Measurements from ENCODE around the gene SIRPA.

The SIRPA gene

DNA sequence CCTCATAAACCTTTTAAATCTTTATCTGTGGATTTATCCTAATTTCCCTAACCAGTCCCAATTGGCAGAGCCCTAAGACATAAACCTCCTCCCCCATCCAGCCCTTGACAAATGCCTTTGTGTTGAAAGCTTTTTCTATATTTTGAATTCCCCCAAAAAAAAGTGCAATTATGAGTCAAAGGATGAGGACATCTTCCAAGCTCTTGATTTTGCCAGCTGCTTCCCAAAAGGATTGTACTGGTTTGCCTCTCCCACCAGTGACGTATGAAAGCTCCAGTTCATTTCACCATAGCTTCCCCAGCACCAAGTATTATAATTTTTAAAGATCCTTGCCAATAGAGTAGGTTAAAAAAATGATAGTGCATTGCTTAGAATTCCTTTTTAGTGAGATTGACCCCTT, 38.9 kb downstream of the SIRPA start:
- DNase-seq (ENCODE audit: low spot score): no peak

DNA sequence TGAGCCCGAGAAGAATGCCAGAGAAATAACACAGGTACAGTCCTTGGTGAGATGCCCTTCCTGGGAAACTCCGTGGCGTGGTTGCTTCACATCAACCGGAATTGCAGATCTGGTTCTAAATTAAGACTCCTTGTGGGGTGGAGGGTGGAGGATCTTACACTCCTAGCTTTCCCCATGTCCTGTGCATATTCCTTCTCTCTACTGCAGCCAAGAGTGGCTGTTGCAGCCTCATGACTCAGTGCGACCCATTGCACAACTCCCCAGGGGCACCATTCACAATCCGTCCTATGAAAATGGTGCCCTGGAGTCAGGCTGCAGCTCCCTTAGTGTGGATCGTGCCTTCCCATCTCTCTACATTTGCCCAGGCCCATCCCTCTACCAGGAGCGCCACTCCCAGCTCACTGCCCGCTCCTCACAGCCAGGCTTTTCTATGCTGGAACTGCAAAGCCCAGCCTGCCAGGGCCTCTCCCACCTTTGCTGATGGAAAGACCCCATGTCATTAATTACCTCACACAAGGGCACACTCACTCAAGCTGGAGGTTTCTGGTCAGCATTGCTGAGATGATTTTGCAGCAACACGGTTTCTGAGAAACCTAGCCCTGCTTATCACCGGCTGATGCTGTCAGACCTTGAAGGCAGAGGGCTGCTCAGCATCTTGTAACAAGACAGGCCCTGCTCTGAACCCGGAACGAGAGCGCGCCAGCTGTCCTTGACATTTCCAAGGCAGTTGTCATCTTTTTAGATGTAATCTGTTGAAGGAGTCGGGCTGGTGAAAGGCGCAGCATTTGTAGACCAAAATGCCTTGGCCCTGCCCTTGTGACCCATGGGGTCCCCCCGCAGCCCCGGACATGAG, 39.7 kb downstream of the SIRPA start:
- no peak for DNase-seq (ENCODE audit: low spot score)

DNA sequence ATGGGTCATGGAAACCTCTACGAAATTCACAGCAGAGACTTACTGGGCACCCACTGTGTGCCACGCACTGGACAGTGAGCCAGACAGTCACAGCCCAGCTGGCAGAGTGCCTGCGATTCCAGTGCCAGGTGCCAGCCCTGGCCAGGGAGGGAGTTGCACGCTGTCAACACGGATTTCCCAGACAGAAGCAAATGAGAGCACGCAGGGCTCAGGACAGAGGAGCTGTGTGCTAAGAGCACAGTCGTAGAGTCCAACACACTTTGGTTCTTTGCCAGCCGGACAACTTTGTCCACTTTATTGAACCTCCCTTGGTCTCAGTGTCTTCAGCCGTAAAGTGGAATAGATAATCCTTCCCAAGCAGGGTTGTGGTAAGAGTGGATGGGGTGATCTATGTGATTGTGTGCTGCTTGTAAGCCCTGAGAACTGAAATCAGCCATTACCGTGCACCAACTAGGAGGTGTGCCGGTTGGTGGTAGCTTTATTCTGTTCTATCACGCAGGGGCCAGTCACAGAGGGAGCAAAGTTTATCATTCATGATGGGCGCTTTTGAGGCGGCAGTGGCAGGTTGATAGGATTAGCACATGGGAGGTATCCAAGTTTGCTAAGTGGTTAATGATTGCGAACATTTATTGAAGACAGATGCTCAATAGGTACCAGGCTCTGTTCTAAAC, 40.6 kb downstream of the SIRPA start:
- DNase-seq (ENCODE audit: low spot score): no peak

DNA sequence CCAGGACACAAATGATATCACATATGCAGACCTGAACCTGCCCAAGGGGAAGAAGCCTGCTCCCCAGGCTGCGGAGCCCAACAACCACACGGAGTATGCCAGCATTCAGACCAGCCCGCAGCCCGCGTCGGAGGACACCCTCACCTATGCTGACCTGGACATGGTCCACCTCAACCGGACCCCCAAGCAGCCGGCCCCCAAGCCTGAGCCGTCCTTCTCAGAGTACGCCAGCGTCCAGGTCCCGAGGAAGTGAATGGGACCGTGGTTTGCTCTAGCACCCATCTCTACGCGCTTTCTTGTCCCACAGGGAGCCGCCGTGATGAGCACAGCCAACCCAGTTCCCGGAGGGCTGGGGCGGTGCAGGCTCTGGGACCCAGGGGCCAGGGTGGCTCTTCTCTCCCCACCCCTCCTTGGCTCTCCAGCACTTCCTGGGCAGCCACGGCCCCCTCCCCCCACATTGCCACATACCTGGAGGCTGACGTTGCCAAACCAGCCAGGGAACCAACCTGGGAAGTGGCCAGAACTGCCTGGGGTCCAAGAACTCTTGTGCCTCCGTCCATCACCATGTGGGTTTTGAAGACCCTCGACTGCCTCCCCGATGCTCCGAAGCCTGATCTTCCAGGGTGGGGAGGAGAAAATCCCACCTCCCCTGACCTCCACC, 42.2 kb downstream of the SIRPA start:
- no peak for DNase-seq (ENCODE audit: low spot score)

DNA sequence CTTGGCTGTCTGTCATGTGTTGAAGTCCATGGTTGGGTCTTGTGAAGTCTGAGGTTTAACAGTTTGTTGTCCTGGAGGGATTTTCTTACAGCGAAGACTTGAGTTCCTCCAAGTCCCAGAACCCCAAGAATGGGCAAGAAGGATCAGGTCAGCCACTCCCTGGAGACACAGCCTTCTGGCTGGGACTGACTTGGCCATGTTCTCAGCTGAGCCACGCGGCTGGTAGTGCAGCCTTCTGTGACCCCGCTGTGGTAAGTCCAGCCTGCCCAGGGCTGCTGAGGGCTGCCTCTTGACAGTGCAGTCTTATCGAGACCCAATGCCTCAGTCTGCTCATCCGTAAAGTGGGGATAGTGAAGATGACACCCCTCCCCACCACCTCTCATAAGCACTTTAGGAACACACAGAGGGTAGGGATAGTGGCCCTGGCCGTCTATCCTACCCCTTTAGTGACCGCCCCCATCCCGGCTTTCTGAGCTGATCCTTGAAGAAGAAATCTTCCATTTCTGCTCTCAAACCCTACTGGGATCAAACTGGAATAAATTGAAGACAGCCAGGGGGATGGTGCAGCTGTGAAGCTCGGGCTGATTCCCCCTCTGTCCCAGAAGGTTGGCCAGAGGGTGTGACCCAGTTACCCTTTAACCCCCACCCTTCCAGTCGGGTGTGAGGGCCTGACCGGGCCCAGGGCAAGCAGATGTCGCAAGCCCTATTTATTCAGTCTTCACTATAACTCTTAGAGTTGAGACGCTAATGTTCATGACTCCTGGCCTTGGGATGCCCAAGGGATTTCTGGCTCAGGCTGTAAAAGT, 43.5 kb downstream of the SIRPA start:
- no peak for DNase-seq (ENCODE audit: low spot score)

DNA sequence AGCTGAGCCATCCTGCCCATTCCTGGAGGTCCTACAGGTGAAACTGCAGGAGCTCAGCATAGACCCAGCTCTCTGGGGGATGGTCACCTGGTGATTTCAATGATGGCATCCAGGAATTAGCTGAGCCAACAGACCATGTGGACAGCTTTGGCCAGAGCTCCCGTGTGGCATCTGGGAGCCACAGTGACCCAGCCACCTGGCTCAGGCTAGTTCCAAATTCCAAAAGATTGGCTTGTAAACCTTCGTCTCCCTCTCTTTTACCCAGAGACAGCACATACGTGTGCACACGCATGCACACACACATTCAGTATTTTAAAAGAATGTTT, 44.0 kb downstream of the SIRPA start:
- no peak for DNase-seq (ENCODE audit: low spot score)

DNA sequence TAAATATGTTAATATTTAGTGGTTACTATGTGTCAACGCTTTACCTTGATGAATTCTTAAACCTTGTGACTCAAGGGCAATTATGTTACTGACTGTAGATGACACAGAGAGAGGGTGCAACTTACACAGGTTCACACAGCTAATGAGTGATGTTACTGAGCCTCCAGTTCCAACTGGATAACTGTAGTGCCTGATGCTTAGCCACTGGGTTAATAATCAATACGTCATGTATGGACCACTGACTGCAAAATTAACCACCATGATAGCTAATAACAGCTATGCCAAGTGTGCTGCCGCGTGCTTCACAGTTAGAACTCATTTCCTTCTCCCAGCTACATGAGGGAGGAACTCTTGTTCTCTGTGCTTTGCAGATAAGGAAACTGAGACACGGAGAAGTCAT, 45.4 kb downstream of the SIRPA start:
- DNase-seq (ENCODE audit: low spot score): no peak

DNA sequence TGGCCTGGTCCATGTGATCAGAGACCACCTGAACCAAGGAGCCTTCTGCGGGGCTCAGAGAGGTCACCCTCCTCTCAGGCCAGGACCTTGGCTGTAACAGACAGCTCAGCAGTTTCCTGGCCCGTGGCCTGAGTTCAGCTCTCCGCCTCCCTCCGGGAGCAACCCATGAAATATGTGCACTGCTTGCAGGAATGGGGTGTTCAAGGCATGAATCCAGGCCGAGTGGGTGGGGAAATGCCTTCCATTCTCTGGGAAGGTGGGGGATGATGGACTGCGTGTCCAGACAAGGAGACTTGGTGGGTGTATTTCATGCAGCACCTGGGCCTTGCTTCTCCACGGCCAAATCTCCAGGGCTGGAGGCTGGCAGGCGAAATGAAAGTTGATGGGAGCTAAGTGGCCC, 46.0 kb downstream of the SIRPA start:
- DNase-seq (ENCODE audit: low spot score): no peak

DNA sequence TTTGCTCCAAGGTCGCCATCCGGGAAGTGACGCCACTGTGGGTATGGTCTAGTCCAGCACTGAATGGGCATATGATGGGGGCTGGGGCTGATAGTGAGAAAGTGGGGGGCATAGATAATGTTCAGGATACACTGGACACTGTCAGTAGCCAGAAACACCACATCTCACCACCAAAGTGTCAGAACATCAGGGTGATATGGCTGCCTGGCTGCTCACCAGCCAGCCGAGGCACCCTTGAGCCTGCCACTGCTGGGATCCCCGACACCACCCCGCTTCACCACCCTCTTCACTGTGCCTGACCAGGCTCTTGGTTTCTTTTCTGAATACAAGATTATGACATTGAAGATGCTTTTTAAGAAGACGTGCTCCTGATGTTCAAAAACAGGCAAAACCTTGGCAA, 46.9 kb downstream of the SIRPA start:
- DNase-seq (ENCODE audit: low spot score): no peak

DNA sequence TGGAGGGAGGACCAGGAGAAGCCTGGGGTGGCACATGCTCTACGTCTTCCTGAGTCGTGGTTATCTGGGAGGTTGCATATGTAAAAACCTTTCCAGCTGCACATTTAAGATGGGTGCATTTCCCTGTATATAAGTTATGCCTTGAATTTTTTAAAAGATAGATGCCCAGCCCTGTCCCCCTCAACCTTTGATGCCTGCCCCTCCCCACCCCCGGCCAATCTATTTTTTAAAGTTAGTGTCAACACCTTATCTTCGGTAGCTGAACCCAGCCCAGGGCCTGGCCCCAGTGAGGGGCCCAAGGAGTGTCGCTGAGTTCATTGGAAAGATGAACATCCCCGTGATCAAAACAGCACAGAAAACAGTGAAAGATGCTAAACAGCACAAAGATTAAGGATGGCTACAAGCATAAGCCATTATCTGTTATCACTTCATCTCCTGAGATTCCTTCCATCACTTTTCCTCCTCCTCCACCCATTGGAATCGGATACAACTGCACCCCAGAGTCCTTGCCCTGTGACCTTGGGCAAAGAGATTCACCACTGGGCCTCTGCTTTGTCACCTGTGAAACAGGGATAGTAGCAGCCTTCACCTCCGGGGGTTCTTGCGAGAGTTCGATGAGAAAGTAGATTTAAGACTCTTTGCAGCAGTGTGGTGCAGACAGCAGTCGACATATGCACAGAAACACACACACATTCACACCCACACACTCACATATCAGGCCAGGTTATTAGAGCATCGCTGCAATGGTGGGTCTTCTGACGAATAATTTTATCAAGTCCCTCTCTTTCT, 47.5 kb downstream of the SIRPA start:
- no peak for DNase-seq (ENCODE audit: low spot score)

DNA sequence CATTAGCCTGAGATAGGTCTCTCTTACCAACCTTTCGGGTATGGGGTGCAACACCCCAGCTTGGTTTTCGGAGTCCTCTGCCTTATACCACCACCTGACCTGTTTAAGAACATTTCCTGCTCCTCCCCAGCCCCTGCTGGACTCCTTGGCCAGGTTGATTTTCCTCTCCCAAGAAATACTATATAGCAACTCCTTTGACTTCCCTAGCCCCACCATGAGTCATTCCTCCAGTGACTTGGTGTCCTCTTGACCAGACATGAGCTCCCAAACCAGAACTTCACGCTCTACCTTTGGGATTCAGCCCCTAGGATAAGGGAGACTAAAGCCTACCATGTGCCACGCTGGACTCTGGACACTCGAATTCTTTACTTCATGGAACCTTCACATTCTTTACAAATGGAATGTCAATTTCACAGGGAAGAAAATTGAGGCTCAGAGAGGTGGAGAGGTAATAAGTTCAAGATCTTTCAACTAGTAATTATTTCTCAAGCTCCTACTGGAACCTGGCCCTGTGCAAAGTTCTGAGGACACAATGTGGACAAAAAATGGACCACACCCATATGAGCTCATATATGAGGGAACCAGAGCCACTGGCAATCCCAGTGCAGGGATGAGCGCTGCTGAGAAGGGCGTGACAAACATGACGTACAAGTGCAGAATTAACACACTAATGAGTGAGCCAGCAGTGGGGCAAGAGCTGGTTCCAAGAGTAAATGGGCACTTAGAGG, 48.2 kb downstream of the SIRPA start:
- DNase-seq (ENCODE audit: low spot score): no peak

DNA sequence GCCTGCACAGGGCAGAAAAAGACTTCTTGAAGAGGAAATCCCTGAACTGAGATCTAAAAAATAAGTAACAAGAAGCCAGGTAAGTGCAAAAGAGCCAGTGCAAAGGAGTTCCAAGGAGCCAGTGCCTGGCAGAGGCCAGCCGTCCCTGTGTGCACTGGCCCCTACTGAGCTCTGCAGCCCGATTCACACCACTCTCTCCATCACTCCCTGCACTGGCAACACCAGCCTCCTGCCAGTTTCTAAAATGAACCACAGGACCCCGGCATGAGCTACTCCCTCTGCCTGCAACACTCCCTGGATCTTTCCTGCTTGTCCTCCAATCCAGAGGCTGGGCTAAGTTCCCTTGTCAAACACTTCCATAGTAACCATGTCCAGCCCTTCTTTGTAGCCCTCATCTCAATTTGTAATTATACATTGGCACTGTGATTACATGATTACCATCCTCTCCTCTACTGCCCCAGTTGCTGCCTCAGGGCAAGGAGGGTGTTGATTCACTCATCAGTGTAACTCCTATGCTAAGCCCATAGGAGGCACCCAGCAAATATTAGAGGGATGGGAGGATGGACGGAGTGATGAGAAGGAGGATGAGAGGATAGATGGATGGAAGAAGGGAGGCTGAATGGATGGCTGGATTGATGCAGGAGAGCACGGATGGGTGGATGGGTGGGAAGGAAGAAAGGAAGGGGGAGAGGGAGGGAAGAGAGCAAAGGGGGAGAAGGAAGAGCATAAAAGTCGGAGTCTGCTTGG, 49.3 kb downstream of the SIRPA start:
- DNase-seq (ENCODE audit: low spot score): no peak

DNA sequence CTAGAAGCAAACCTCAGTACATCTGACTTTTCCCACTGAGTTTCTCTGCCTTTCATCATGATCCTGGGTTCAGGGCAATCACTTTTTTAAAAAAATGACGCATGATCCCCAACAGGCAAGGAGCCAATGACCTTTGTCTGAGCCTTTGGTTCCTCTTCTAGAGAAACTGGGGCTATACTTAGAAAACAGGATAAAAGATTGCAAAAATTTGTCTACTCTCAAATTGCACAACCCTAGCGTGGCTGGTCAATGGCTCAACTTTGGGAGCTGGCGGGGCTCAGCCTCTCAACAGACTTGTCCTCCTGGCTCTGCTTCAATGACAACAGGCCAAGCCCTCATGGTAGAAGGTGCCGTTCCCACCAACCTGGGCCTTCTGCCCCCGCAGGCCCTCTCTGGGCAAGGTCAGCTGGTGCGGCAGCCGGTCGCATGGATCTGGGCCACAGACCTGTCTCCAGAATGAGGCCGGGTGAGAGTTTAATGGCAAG, 50.0 kb downstream of the SIRPA start:
- no peak for DNase-seq (ENCODE audit: low spot score)

DNA sequence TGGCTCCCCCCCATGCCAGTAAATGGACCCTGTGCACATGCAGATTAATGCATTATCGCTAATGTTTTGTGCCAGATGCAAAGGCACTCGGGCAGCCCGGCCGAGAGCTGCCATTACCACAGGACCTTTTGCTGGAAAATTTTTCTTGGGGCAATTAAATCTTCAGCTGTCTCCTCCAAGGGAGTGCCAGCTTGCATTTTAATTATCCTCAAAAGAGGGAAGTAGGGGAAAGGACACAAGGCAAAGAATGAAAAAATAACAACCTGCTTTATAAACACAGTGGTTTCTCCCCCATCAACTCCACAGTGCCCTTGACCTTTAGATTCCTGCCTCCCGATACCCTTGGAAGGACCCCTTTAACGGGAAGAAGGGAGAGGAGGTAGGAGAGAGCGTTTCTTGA, 50.5 kb downstream of the SIRPA start:
- DNase-seq (ENCODE audit: low spot score): no peak

DNA sequence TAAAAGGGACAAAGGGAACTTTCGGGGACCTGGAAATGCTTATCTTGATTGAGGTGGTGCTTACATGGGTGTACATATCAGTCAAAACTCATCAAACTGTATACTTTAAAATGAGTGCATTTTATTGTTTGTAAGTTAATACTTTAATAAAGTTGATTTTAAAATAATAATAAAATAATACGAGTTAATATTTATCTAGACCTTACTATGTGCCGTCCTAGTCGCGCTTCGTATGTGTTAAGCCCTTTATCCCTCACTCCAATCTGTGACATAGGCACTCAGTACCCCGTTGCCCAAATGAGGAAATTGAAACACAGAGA, 51.2 kb downstream of the SIRPA start:
- DNase-seq (ENCODE audit: low spot score): no peak

DNA sequence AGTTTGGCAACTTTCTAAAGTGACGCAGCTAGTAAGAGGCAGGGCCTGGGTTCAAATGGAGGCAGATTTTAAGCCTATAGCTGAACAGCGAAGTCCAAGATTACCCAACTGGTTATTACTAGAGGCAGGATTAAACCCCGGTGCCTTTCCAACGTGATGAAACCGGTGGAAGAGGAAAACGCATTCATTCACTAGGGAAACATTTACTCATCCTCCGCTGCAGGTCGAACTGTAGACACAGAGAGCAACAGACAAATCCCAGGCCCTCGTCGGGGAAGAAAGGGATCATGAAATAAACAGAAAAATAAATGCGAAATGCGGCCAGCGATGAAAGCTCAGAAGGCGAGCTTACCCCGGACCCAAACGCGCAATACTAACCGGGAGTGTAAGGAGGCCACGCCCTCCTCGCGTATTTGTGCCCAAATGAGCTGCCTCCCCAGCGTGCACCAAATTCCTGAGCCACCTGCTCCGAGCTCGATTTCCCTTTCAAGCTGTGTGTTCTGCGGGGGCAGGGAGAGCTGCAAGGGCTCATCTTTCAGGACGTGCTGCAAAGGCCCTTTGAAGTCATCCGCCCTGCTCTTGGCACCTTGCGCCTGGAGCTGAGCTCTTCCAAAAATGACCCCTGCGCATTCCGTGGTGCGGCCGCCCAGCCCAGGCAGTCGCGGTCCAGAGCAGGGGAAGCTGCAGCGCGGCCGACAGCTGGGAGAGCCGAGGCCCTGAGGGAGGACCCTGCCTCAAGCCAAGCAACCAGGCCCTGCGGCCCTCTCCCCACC, 51.7 kb downstream of the SIRPA start:
- DNase-seq (ENCODE audit: low spot score): no peak

DNA sequence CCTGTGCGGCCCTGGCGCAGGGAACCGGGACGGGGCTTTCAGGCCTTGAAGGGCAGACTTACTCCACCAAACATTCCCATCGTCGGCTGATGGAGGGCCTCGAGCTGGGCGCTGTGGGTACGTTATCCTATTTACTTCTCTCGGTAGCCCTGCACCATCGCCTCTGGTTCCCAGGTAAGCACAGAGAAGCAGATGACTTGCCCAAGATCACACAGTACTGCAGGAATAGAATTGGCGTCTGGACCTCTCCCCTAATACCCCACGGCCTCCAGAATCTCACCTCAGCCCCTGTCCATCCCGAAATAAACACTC, 52.3 kb downstream of the SIRPA start:
- no peak for DNase-seq (ENCODE audit: low spot score)

DNA sequence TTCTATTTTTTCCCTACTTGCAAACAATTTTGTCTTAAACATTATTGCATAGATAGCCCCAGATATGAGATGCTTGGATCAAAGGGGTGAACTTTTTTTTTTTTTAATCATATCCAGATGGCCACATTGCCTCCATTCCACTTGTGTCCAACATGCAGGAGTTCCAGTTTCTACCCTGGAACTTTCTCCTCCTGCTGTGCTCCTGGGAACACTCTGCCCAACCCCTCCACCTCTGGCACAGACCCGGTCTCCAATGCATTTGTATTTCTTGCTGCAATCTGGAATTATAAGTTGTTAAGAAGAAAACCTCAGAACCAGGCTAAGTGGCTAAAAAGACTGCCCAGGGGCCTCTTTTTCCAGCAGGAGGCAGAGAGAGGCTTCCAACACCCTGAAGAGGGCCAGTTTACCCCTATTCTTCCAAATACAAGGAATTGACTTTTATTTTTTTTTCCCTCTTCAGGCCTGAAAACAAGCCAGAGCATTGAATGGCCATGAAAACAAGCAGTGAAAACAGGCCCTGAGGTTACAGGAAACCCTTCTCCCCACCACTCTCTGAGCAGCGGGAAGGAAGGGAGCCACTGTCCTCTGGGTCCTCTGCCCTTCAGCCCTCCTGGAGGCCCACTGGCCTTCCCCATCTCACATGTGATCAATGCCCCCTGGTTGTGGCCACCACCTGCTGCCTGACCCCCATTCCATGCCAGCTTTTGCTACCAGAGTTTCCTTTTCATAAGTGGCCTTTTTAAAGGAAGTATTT, 54.3 kb downstream of the SIRPA start:
- no peak for DNase-seq (ENCODE audit: low spot score)

DNA sequence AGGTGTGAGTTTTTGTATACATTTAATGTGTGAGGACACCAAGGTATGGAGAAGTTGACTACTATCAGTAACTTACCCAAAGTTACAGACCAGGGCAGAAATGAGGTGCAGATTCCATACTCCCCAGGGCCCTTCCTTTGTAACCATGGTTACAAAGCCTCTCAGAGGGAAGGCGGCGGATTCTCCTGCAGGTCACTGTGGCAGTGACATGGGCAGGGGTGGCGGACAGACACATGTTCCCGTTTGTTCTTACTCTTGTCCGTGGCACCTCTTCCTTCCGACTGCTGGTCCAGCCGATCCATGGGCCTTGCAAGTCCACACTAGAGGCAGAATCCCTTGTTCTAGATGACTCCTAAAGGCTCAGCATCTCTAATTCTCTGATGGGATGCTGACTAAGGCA, 55.6 kb downstream of the SIRPA start:
- DNase-seq (ENCODE audit: low spot score): no peak
